Suppressor macrophage treated with lipopolysaccharide for 1 hour (primary cell): Measurements from ENCODE around the gene SDE2.
"Not testable (repeated sequence)": the region's sequence is repeated elsewhere in the genome, so short reads cannot be mapped to it uniquely, and the experiment has no call there.

ENCODE experiments used
- DNase-seq, 3 donors: peaks; one replicate each; pipeline ENCODE4 v3.0.0-alpha.2; 2020 to 2022

The SDE2 gene

GRCh38 chr1:225941187-225941941, 57.8 kb downstream of the SDE2 start, which contains the start of gene LEFTY2:
Gene LEFTY2 (minus strand): TSS chr1:225941220. CDS start chr1:225941140, 80 bp downstream.
- no peak for DNase-seq

DNA sequence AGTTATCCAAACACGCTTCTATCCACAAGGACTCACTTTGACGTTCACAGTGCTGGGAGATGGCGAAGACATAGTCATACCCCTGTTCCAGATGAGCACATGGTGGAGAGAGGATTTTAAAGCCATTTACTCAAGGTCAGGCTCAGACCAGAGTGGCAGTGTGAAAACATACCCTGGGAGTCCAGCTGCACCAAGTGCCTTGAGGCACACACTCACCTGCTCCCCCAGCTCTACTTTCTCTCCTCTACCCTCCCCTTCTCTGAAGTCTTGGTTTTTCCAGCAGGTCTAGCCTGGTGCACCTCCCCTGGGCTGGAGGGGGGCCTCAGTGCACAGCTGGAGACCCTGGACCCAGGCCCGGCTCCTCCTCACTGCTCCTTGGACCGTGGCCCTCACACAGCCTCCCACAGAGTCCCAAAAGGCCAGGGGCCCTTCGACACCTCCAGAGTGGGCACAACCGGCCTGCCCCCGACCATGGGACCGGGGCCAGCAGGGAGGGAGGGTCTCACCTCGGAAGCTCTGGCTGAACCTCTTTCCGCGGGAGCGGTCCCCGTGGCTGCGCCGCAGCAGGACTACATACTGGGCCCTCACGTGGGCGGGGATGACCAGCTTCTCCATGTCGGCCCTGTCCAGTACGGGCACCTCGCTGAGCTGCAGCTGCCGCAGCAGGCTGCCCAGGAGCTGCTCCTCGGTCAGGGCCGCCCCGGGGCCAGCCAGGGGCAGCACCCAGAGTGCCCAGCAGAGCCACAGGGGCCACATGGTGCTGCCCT, 58.6 kb downstream of the SDE2 start:
- no peak for DNase-seq

GRCh38 chr1:225939939-225940310, 59.2 kb downstream of the SDE2 start:
- DNase-seq = not testable (repeated sequence)

- not testable (repeated sequence) for DNase-seq
These were observed 59.8 kb downstream of the SDE2 start for GRCh38 chr1:225939097-225939938.

DNA sequence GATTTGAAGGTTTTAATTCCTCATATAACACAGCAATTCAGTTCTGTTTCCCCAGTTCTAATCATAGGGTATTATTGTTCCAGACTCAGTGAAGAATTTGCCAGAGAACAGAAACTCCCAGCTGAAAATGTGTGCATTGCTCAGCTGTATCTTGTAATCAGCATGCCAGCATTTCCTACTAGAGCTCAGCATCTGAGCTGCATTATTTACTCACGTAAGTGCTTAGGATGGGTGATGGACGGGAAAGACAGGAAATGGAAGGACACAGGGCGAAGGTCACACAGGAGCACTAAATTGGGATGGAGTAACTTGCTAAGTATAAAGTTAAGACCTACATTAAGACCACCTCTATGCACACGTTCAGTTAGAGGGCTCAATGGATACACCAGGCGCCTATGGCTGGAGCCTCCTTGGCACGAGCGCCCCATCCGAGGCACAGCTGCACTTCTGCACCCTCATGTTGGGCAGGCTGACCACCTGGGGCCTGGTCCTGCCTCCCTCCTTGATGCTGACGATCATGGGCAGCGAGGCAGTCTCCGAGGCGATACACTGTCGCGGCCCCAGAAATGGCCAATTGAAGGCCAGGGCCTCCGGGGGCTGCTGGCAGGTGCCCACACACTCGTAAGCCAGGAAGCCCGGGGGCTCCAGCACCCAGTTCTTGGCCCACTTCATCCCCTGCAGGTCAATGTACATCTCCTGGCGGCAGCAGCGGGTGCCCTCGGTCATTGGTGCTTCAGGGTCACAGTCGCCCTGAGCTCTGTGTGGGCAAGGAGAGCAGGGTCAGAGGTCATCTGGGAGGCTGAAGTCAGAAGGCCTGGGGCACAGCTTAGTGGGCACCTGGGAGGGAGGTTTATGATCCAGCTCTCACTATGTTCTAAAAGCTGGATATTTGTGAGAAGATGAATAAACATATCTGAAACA, 61.8 kb downstream of the SDE2 start:
- no peak for DNase-seq

DNA sequence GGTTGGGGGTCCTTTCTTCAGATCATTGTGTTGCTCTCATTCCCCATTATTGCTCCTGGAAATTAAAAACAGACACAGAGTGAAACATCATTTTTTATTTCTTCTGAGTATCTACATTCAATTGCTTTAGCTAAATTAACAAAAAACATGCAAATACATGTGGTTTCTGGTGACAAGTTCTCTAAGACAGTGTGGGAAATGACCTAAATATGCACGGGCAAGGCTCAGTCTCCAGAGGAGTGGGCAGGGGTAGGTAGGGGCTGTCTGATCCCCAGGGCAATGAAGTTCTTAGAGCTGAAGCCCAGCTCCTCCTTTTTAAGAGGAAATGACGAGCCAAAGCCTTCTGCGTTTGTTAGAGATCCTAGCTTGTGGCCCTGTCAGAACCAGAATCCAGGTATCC, 62.6 kb downstream of the SDE2 start:
- no peak for DNase-seq

- not testable (repeated sequence) for DNase-seq
These were observed 63.1 kb downstream of the SDE2 start for GRCh38 chr1:225936086-225936485.

DNA sequence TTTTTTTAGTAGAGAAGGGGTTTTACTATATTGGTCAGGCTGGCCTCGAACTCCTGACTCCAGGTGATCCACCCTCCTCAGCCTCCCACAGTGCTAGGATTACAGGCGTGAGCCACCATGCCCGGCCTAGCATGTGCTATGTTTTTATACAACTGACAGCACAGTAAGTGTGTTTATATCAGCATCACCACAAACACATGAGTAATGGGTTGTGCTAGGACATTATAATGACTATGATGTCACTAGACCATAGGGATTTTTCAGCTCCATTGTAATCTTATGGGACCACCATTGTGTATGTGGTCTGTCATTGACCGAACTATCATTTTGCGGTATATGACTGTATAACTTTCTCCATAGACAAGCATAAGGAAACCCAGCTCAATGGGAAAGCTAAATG, 64.4 kb downstream of the SDE2 start:
- DNase-seq = no peak

DNA sequence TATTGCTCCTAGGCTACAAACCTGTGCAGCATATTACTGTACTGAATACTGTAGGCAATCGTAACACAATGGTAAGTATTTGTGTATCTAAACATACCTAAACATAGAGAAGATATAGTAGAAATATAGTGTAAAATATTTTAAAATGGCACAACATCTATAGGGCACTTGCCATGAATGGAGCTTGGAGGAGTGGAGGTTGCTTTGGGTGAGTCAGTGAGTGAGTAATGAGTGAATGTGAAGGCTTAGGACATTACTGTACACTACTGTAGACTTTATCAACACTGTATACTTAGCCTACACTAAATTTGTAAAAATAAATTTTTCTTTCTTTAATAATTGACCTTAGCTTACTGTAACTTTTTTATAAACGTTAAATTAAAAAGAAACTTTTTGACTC, 66.1 kb downstream of the SDE2 start:
- peak in 1 of 3 donors; percentile 21 for DNase-seq
